Astrocyte of the hippocampus (primary cell): ENCODE results near the gene DPPA3.
"Not testable (repeated sequence)": the region's sequence is repeated elsewhere in the genome, so short reads cannot be mapped to it uniquely, and the experiment has no call there.

Experiments used
- DNase-seq: peaks from one replicate; pipeline ENCODE4 v3.0.0; 2011; ENCODE audit warnings: low read depth, low spot score

The DPPA3 gene

DNA sequence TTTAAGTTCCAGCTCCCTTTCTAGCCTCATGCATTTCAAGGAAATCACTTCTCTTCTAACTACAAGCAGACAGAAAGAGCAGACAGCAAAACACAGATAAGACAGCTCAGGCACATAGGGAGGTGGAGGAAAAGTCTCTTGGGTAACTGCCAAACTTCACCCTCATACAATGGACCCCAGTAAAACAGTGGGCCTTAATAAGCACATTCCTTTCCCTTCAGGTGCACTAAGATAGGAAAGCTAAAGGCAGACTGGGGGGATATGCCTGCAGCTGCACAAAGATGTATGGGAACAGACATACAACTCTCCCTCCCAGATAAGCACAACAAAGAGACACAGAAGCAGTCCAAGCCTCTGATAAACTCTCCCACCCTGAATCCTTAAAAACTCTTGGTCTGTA is 19.8 kb downstream of the DPPA3 start:
- not testable (repeated sequence) for DNase-seq

- no peak for DNase-seq
Observed at GRCh38 chr12:7731486-7731885, 20.3 kb downstream of the DPPA3 start.

GRCh38 chr12:7732993-7733392 is 21.8 kb downstream of the DPPA3 start:
- no peak for DNase-seq

DNA sequence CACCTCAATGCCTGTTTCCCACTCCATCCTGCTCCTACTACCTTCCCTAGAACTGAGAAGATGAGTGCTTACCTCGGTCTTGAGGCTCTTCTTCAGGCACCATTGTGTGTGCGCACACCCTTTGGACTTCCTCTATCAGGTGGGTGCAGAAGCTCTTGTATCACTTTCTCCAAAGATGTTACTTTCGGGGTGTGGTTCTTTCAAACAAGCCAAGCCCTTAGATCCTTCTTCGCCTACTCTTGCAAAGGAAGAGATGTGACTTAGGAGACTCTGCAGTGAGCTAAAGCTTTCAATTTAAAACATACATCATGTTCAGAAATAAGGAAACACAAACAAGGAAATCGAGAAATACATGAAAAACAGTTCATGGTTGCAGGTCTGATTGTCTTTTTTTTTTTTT is 36.0 kb downstream of the DPPA3 start, which contains the start of gene CLEC4C:
TSS of gene CLEC4C (minus strand) at position 130 of the 400 bp plus-strand sequence. CDS start at position 103, 27 bp downstream.
- DNase-seq = no peak

GRCh38 chr12:7748852-7749251 is 37.6 kb downstream of the DPPA3 start:
- no peak for DNase-seq

- no peak for DNase-seq
Observed at GRCh38 chr12:7749442-7749841, 38.2 kb downstream of the DPPA3 start.

- DNase-seq = no peak
Observed at GRCh38 chr12:7750350-7750749, 39.1 kb downstream of the DPPA3 start.

DNA sequence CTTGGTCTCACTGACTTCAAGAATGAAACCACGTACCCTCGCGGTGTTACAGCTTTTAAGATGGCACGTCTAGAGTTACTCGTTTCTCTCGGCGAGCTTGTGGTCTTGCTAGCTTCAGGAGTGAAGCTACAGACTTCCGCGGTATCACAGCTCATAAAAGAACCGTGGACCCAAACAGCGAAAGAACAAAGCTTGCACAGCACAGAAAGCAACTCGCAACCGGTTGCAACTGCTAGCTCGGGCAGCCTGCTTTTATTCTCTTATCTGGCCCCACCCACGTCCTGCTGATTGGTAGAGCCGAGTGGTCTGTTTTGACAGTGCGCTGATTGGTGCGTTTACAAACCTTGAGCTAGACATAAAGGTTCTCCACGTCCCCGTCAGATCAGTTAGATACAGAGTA is 40.2 kb downstream of the DPPA3 start:
- DNase-seq = no peak

DNA sequence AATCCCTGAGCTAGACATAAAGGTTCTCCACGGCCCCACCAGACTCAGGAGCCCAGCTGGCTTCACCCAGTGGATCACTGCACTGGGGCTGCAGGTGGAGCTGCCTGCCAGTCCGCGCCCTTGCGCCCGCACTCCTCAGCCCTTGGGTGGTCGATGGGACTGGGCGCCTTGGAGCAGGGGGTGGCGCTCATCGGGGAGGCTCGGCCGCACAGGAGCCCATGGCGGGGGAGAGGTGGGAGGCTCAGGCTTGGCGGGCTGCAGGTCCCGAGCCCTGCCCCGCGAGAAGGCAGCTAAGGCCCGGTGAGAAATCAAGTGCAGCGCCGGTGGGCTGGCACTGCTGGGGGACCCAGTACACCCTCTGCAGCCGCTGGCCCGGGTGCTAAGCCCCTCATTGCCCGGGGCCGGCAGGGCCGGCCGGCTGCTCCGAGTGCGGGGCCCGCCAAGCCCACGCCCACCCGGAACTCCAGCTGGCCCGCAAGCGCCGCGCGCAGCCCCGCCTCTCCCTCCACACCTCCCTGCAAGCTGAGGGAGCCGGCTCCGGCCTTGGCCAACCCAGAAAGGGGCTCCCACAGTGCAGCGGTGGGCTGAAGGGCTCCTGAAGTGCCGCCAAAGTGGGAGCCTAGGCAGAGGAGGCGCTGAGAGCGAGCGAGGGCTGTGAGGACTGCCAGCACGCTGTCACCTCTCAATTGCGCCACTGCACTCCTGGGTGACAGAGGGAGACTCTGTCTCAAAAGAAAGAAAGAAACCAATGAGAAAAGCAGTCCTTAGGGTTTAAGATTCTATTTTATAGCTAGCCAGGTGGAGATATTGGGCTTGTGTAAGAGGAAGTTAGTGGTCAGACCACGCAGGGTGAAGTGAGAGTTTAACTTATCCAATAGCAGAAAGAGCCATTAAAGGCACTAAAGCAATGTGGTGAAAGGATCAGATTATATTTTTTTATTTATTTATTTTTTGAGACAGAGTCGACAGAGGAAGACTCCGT is 41.0 kb downstream of the DPPA3 start:
- DNase-seq = not testable (repeated sequence)

DNA sequence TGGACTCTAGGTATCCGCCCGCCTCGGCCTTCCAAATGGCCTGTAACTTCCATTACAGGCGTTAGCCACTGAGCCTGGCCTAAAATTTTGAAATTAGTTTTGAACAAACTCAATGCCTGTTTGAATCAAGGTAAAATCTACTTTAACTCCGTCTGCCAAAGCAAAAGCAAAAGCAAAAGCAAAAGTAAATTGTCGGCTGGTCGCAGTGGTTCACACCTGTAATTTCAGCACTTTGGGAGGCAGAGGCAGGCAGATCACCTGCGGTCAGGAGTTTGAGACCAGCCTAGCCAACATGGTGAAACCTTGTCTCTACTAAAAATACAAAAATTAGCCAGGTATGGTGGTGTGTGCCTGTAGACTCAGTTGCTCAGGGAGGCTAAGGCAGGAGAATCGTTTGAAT is 44.4 kb downstream of the DPPA3 start:
- not testable (repeated sequence) for DNase-seq

DNA sequence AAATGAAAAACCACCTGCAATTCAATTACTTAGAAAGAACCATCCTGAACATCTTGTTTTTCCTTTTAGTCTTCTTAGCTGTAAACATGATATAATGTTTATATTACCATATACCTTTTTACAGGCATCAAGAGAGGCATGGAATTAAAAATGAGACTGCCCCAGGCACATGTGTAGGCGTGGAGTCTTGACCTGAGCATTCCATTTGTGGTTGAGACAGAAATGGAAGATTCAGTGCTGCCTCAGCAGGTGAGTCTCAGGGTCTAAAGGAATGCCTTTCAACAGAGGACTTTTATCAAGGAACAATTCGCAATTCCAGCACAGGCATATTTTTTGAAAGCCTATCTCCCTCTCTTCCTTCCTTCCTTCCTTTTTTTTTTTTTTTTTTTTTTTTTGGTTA is 45.8 kb downstream of the DPPA3 start:
- DNase-seq = no peak

DNA sequence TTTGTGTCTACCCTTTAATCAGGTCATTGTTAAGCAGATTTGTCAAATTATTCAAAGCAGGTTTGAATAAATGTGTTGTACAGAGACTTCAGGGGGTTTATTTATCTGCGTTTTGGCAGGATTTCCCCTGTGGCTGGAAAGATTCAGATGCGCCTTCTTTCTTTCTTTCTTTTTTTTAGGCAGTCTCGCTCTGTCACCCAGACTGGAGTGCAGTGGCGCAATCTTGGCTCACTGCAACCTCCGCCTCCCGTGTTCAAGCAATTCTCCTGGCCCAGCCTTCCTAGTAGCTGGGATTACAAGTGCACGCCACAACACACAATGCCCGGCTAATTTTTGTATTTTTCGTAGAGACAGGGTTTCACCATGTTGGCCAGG is 47.5 kb downstream of the DPPA3 start:
- no peak for DNase-seq
